Osteoblast (primary cell): ENCODE results near the gene LRRTM4. TPM values are rescaled to one million over a fixed set of nuclear protein-coding genes. Genes with fewer than 3 reads are reported as not detected.

Experiments used
- DNase-seq: peaks from one replicate; pipeline ENCODE4 v3.0.0; 2011; ENCODE audit warnings: low spot score, mixed read lengths; ENCODE audit not compliant: insufficient read length; ENCODE audit errors: missing footprints
- H2AFZ ChIP-seq: 2 replicates; pipeline ENCODE4 v1.6.0; 2011; ENCODE audit warnings: mild to moderate bottlenecking, low read length
- H3K27ac ChIP-seq: 2 replicates; pipeline ENCODE4 v1.5.1; 2011; ENCODE audit warnings: mild to moderate bottlenecking, low read depth, low read length, moderate library complexity
- H3K27me3 ChIP-seq: 2 replicates; pipeline ENCODE4 v1.6.0; 2012; ENCODE audit warnings: mild to moderate bottlenecking, control low read depth, inconsistent platforms, low read length, moderate library complexity; ENCODE audit not compliant: insufficient read depth
- H3K36me3 ChIP-seq: 2 replicates; pipeline ENCODE4 v1.5.1; 2011; ENCODE audit warnings: mild to moderate bottlenecking, low read length, control low read depth, moderate library complexity; ENCODE audit not compliant: insufficient read depth
- H3K4me1 ChIP-seq: 2 replicates; pipeline ENCODE4 v1.5.1; 2011; ENCODE audit warnings: mild to moderate bottlenecking, low read length, control low read depth, moderate library complexity; ENCODE audit not compliant: insufficient read depth
- H3K4me2 ChIP-seq: 2 replicates; pipeline ENCODE4 v1.6.0; 2011; ENCODE audit warnings: mild to moderate bottlenecking, low read length; ENCODE audit not compliant: insufficient read depth
- H3K4me3 ChIP-seq: fragments of 200-600 bp; sonication (generic); 3 replicates; pipeline ENCODE4 v1.5.1; 2012; ENCODE audit warnings: mild to moderate bottlenecking, low read length, inconsistent platforms; ENCODE audit not compliant: insufficient read depth
- H3K79me2 ChIP-seq: 2 replicates; pipeline ENCODE4 v1.6.0; 2012; ENCODE audit warnings: mild to moderate bottlenecking, low read length, control low read depth, inconsistent platforms; ENCODE audit not compliant: insufficient read depth
- H3K9me3 ChIP-seq: 2 replicates; pipeline ENCODE4 v1.5.1; 2011; ENCODE audit warnings: low read depth, low read length, control low read depth
- H4K20me1 ChIP-seq: 2 replicates; pipeline ENCODE4 v1.6.0; 2012; ENCODE audit warnings: mild to moderate bottlenecking, low read length, control low read depth; ENCODE audit not compliant: insufficient read depth
- CTCF ChIP-seq: IDR thresholded peaks from 2 replicates; pipeline ENCODE4 v1.5.1; 2011; ENCODE audit warnings: mild to moderate bottlenecking, low read depth, low read length, moderate library complexity; ENCODE audit errors: extremely low read depth
- total RNA-seq: library from RNA; depleted of rRNA; stranded (reverse); fragments of >200 nt; gene quantifications from 2 replicates; pipeline ENCODE4 v1.2.3, GENCODE V29; 2012

The LRRTM4 gene
- total RNA-seq, 1 donor, result not detected

- no peaks in the 10 kb centered on the region for H3K36me3 ChIP-seq
- no peaks in the 10 kb centered on the region for H3K27me3 ChIP-seq
- H3K4me1 ChIP-seq, result no peaks in the 10 kb centered on the region
- no peaks in the 10 kb centered on the region for H4K20me1 ChIP-seq
- no peak overlapping the region for H3K27ac ChIP-seq
- no peak for DNase-seq
- no peaks in the 10 kb centered on the region for H3K9me3 ChIP-seq
- no peaks in the 10 kb centered on the region for H3K79me2 ChIP-seq
- H3K4me3 ChIP-seq, result no peak overlapping the region
- H3K4me2 ChIP-seq, result no peak overlapping the region
- no peak overlapping the region for H2AFZ ChIP-seq
- TF ChIP-seq CTCF, result no peak
These were observed 601.2 kb downstream of the LRRTM4 start for GRCh38 chr2:76921006-76921405.

GRCh38 chr2:76895469-76895868, 626.7 kb downstream of the LRRTM4 start:
- no peaks in the 10 kb centered on the region for H3K9me3 ChIP-seq
- H3K4me2 ChIP-seq, result no peak overlapping the region
- no peaks in the 10 kb centered on the region for H4K20me1 ChIP-seq
- no peaks in the 10 kb centered on the region for H3K79me2 ChIP-seq
- DNase-seq, result no peak
- H3K27ac ChIP-seq, result no peak overlapping the region
- H3K4me1 ChIP-seq, result no peaks in the 10 kb centered on the region
- no peak for TF ChIP-seq CTCF
- H3K4me3 ChIP-seq, result no peak overlapping the region
- no peaks in the 10 kb centered on the region for H3K36me3 ChIP-seq
- H2AFZ ChIP-seq, result no peak overlapping the region
- H3K27me3 ChIP-seq, result no peaks in the 10 kb centered on the region

- no peak overlapping the region for H3K4me3 ChIP-seq
- DNase-seq, result no peak
- no peaks in the 10 kb centered on the region for H4K20me1 ChIP-seq
- no peaks in the 10 kb centered on the region for H3K4me1 ChIP-seq
- no peaks in the 10 kb centered on the region for H3K27me3 ChIP-seq
- H2AFZ ChIP-seq, result no peak overlapping the region
- H3K79me2 ChIP-seq, result no peaks in the 10 kb centered on the region
- H3K36me3 ChIP-seq, result no peaks in the 10 kb centered on the region
- H3K9me3 ChIP-seq, result no peaks in the 10 kb centered on the region
- H3K27ac ChIP-seq, result no peak overlapping the region
- H3K4me2 ChIP-seq, result no peak overlapping the region
- no peak for TF ChIP-seq CTCF
These were observed 651.6 kb downstream of the LRRTM4 start for GRCh38 chr2:76870581-76870980.

- H3K4me2 ChIP-seq, result no peak overlapping the region
- H3K4me3 ChIP-seq, result no peak overlapping the region
- H3K79me2 ChIP-seq, result no peaks in the 10 kb centered on the region
- H3K9me3 ChIP-seq, result no peaks in the 10 kb centered on the region
- H3K27me3 ChIP-seq, result no peaks in the 10 kb centered on the region
- H3K27ac ChIP-seq, result no peak overlapping the region
- no peaks in the 10 kb centered on the region for H4K20me1 ChIP-seq
- no peak overlapping the region for H2AFZ ChIP-seq
- DNase-seq, result no peak
- no peaks in the 10 kb centered on the region for H3K36me3 ChIP-seq
- H3K4me1 ChIP-seq, result no peaks in the 10 kb centered on the region
- TF ChIP-seq CTCF, result no peak
These were observed 652.2 kb downstream of the LRRTM4 start for GRCh38 chr2:76870011-76870410.
